A673 (cell line): ENCODE results near the gene CTNNA1. TPM values are rescaled to one million over a fixed set of nuclear protein-coding genes. Genes with fewer than 3 reads are reported as not detected.

ENCODE experiments used
- BruUV-seq: library from RNA; stranded (reverse); fragments of 400-500 nt; replicated peaks from 2 replicates; lab custom pipeline; 2021; lab: Mats Ljungman, UMichigan
- CTCF ChIA-PET: fragments of 300-600 bp; sonication (Branson Sonifier 250); formaldehyde crosslinking; loops from one replicate; lab custom pipeline; 2022; ENCODE audit warnings: antibody characterized with exemption; lab: Charles Lee
- POLR2A ChIA-PET: fragments of 300-600 bp; sonication (Branson Sonifier 250); formaldehyde crosslinking; loops from one replicate; lab custom pipeline; 2022; ENCODE audit warnings: antibody characterized with exemption; ENCODE audit not compliant: low non-redundant PET; lab: Charles Lee
- DNase-seq: peaks from one replicate; pipeline ENCODE4 v3.0.0-alpha.2; 2015; ENCODE audit warnings: low spot score
- H3K27ac ChIP-seq: fragments of 200-600 bp; sonication (generic); 2 replicates; pipeline ENCODE4 v1.5.1; 2016; ENCODE audit warnings: mixed run types, low read depth, mild to moderate bottlenecking, mixed read lengths, antibody characterized with exemption, low read length; ENCODE audit not compliant: poor library complexity, severe bottlenecking
- H3K27me3 ChIP-seq: fragments of 200-600 bp; sonication (generic); replicated peaks from 2 replicates; pipeline ENCODE4 v1.6.1; 2017; ENCODE audit warnings: mixed run types, low read depth, mild to moderate bottlenecking, mixed read lengths, antibody characterized with exemption, low read length; ENCODE audit not compliant: insufficient read depth, poor library complexity
- H3K36me3 ChIP-seq: fragments of 200-600 bp; sonication (generic); 2 replicates; pipeline ENCODE4 v1.6.1; 2016; ENCODE audit warnings: mixed run types, mild to moderate bottlenecking, mixed read lengths, antibody characterized with exemption, low read length; ENCODE audit not compliant: insufficient read depth, poor library complexity, severe bottlenecking
- H3K4me1 ChIP-seq: fragments of 200-600 bp; sonication (generic); 2 replicates; pipeline ENCODE4 v1.6.1; 2017; ENCODE audit warnings: mixed run types, mild to moderate bottlenecking, mixed read lengths, antibody characterized with exemption, low read length; ENCODE audit not compliant: insufficient read depth, poor library complexity, severe bottlenecking
- H3K4me3 ChIP-seq: fragments of 200-600 bp; sonication (generic); 2 replicates; pipeline ENCODE4 v1.5.1; 2016; ENCODE audit warnings: low read depth, mixed run types, mild to moderate bottlenecking, mixed read lengths, low read length; ENCODE audit not compliant: poor library complexity, severe bottlenecking
- H3K9me3 ChIP-seq: fragments of 200-600 bp; sonication (generic); 2 replicates; pipeline ENCODE4 v1.6.1; 2016; ENCODE audit warnings: mixed run types, low read depth, mild to moderate bottlenecking, mixed read lengths, antibody characterized with exemption, low read length; ENCODE audit not compliant: poor library complexity, severe bottlenecking
- EZH2 ChIP-seq: fragments of 200-600 bp; sonication (generic); IDR thresholded peaks from 2 replicates; pipeline ENCODE4 v1.6.1; 2017; ENCODE audit warnings: borderline replicate concordance, low read depth, mild to moderate bottlenecking, mixed read lengths, antibody characterized with exemption, low read length; ENCODE audit not compliant: poor library complexity, severe bottlenecking
- intact Hi-C: fragments of 100-400 bp; cut with micrococcal nuclease; formaldehyde crosslinking; loops from one replicate; pipeline ENCODE4 v1.10.0; 2022; ENCODE audit not compliant: unreplicated experiment
- total RNA-seq: library from RNA; stranded (reverse); gene quantifications from 2 replicates; pipeline ENCODE4 v1.2.3, GENCODE V29; 2021
- TF ChIP-seq, protein P1 (sequence below): fragments of 300-800, 200-600 bp; sonication (generic); conservative IDR thresholded peaks from 2 replicates; pipeline ENCODE4 v1.5.1; 2017; ENCODE audit warnings: low read depth, mild to moderate bottlenecking, antibody characterized with exemption, low read length, moderate library complexity, mixed read lengths

The CTNNA1 gene
- total RNA-seq, 1 experiment from 2014 or later = 249 TPM

DNA sequence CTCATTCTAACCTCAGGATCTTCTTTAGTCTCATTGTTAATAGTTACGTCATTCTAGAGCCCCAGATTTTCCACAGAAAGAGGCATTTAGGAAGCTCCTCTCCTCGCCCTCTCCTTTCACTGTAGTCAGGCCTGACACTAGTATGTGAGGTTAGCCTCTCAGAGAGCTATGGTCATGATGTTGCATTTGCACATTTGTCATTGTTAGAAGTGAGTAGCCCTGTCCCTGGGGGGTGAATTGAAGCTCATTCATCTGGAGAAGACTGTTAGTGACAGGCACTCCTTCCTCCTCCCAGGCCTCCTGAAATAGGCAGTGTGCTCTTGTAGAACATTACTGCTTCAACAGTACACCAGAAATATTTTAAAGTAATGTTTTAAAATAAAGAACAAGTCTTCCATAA lies 148.5 kb downstream of the CTNNA1 start:
- Histone ChIP-seq H3K36me3 (no peaks in the 10 kb centered on the region), H3K27me3 (no peaks in the 10 kb centered on the region), H3K4me3 (no peak overlapping the region), H3K4me1 (peaks cover 26% of the 10 kb centered on the region), H3K9me3 (no peaks in the 10 kb centered on the region), H3K27ac (no peak overlapping the region)
- intact Hi-C loops = no loop called here
- DNase-seq = peak; percentile 51
- CTCF ChIA-PET = interaction anchor here (0.7 kb wide), 1 partner anchor 52 kb away, joined by 3 read pairs; no protein-coding TSS in a partner anchor
- POLR2A ChIA-PET = interaction anchor here (0.6 kb wide), 1 partner anchor 340 kb away, joined by 5 read pairs; no protein-coding TSS in a partner anchor
- TF ChIP-seq, protein P1, sequence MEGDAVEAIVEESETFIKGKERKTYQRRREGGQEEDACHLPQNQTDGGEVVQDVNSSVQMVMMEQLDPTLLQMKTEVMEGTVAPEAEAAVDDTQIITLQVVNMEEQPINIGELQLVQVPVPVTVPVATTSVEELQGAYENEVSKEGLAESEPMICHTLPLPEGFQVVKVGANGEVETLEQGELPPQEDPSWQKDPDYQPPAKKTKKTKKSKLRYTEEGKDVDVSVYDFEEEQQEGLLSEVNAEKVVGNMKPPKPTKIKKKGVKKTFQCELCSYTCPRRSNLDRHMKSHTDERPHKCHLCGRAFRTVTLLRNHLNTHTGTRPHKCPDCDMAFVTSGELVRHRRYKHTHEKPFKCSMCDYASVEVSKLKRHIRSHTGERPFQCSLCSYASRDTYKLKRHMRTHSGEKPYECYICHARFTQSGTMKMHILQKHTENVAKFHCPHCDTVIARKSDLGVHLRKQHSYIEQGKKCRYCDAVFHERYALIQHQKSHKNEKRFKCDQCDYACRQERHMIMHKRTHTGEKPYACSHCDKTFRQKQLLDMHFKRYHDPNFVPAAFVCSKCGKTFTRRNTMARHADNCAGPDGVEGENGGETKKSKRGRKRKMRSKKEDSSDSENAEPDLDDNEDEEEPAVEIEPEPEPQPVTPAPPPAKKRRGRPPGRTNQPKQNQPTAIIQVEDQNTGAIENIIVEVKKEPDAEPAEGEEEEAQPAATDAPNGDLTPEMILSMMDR = no peak
- BruUV-seq = no TSS peak

DNA sequence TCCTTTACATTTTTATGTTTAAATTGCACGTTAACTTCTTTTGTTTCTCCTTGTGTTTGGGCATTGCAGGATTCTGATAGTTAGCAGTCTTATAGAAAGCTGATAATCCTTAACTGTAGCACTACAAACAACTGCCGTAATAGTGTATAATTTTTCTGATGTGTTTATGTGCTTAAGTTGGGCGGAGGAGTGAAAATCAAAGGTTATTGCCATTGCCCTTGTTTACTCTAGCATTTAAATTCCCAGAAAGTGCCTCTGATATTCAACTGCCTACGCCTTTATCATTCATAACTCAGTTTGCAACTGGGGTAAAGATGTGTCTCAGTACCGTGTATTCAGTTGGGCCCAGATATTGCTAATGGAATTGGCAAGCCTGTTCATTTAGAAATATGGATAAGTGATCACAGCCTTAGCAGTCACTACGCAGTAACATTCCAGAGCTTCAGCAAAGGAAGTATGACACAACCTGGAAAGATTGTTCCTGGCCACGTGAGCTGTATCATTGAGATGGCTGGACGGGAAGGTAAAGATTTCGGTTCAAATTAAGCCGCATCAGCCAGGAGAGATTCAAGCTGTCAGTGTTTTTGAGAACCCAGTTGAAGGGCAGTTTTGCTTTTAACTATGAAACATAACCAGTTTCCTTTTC lies 150.0 kb downstream of the CTNNA1 start:
- intact Hi-C loops = no loop called here
- H3K27ac ChIP-seq = no peak overlapping the region
- TF ChIP-seq, protein P1 = no peak
- TF ChIP-seq EZH2 = no peak

DNA sequence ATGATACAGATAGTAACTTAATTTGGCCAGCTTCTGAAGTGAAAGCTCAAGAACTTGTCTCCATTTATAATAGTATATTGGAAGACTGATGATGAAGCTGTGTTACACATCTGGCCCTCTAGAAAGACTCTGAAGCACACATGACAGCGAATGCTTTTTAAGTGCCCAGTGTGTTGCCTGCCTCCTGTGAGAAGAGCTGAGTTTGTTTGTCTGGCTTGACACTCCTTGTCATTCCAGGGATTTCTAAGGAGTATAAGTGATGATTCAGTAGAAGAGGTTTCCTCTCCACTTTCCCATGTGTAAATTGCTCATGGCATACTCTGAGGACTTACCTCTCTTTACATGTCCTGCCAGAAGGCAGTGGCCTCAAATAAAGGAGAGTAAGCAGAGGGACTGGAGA lies 152.3 kb downstream of the CTNNA1 start:
- Histone ChIP-seq H3K9me3 (no peaks in the 10 kb centered on the region), H3K4me3 (no peak overlapping the region), H3K4me1 (peaks cover 21% of the 10 kb centered on the region), H3K36me3 (no peaks in the 10 kb centered on the region), H3K27me3 (no peaks in the 10 kb centered on the region), H3K27ac (no peak overlapping the region)
- intact Hi-C loops = no loop called here
- ChIA-PET CTCF (no interaction called here), POLR2A (no interaction called here)
- no peak for DNase-seq
- no TSS peak for BruUV-seq
- TF ChIP-seq, protein P1 = no peak
- no peak for TF ChIP-seq EZH2

More for the DNA sequence above, 150.0 kb downstream of the CTNNA1 start:
- ChIA-PET POLR2A (no interaction called here), CTCF (no interaction called here)
- Histone ChIP-seq H3K27me3 (no peaks in the 10 kb centered on the region), H3K36me3 (no peaks in the 10 kb centered on the region), H3K9me3 (no peaks in the 10 kb centered on the region), H3K4me1 (peaks cover 26% of the 10 kb centered on the region), H3K4me3 (no peak overlapping the region)
- DNase-seq = no peak
- BruUV-seq = no TSS peak
